ENCODE results near the gene IL17REL.

DNA sequence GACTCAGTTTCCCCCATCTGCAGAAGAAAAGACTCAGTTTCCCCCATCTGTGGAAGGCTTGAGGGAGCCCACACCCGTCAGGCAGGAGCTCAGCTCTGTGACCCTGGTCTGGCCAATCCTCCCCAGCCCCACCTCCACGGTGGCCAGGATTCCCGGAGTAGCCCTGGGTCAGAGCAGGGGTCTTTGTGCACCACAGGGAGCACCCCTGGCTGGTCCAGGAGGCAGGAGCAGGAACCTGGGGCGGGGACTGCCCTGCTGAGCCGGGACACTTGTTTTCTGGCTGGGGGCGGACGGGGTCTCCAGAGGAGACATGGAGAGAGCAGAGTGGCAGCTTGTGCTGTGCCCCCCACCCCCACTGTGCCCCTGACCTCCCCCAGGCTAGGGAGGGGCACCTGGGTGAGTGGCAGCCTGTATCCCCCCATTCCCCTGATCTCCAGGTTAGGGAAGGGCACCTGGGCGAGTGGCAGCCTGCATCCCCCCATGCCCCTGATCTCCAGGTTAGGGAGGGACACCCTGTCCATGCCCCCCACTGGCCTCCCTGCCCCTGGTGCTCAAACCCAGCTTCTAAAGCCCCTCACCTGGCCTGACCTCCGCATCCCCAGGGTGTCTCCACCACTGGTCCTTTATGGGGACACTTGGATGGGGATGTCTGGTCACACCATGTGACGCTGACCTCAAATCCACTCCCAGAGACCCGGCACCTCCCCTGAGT lies 18.8 kb downstream of the IL17REL start:
- TF ChIP-seq, protein P1, sequence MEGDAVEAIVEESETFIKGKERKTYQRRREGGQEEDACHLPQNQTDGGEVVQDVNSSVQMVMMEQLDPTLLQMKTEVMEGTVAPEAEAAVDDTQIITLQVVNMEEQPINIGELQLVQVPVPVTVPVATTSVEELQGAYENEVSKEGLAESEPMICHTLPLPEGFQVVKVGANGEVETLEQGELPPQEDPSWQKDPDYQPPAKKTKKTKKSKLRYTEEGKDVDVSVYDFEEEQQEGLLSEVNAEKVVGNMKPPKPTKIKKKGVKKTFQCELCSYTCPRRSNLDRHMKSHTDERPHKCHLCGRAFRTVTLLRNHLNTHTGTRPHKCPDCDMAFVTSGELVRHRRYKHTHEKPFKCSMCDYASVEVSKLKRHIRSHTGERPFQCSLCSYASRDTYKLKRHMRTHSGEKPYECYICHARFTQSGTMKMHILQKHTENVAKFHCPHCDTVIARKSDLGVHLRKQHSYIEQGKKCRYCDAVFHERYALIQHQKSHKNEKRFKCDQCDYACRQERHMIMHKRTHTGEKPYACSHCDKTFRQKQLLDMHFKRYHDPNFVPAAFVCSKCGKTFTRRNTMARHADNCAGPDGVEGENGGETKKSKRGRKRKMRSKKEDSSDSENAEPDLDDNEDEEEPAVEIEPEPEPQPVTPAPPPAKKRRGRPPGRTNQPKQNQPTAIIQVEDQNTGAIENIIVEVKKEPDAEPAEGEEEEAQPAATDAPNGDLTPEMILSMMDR (IDR thresholded peaks at IDR 0.05): no peak
- TF ChIP-seq ESRRA (CRISPR knock-in tag; IDR thresholded peaks at IDR 0.05; ENCODE audit: borderline replicate concordance) (no peak), RELA (CRISPR knock-in tag; IDR thresholded peaks at IDR 0.05; ENCODE audit: borderline replicate concordance) (no peak), ATF1 (CRISPR knock-in tag; IDR thresholded peaks at IDR 0.05) (no peak), GABPB1 (CRISPR knock-in tag; IDR thresholded peaks at IDR 0.05) (no peak), SP1 (CRISPR knock-in tag; conservative IDR thresholded peaks at IDR 0.05) (no peak), NFYB (CRISPR knock-in tag; conservative IDR thresholded peaks at IDR 0.05; ENCODE audit: low read depth) (no peak), NR1H2 (CRISPR knock-in tag; IDR thresholded peaks at IDR 0.05) (no peak), MYBL2 (CRISPR knock-in tag; IDR thresholded peaks at IDR 0.05) (no peak)
- TF ChIP-seq, protein P2, sequence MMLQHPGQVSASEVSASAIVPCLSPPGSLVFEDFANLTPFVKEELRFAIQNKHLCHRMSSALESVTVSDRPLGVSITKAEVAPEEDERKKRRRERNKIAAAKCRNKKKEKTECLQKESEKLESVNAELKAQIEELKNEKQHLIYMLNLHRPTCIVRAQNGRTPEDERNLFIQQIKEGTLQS (CRISPR knock-in tag; conservative IDR thresholded peaks at IDR 0.05): no peak

Measured in WTC11 (cell line).